Esophagus squamous epithelium (tissue), 4 donors: ENCODE data around the gene BANF1.

Experiments used
- POLR2A ChIP-seq, 4 donors: fragments of 450-650 bp; IDR thresholded peaks; one replicate each; pipeline ENCODE4 v1.6.1; 2017; ENCODE audit warnings: antibody characterized with exemption in 4 of 4, mild to moderate bottlenecking in 4 of 4, moderate library complexity in 3 of 4
- TF ChIP-seq, protein P1 (sequence below), 6 experiments: fragments of 450-650 bp in 4 of 6; fragments of 200-600 bp in 2 of 6; sonication (generic) in 2 of 6; IDR thresholded peaks; one replicate each; pipeline ENCODE4 v1.5.1; 2016 to 2019; ENCODE audit warnings: antibody characterized with exemption in 6 of 6, mild to moderate bottlenecking in 4 of 6, moderate library complexity in 4 of 6

DNA sequence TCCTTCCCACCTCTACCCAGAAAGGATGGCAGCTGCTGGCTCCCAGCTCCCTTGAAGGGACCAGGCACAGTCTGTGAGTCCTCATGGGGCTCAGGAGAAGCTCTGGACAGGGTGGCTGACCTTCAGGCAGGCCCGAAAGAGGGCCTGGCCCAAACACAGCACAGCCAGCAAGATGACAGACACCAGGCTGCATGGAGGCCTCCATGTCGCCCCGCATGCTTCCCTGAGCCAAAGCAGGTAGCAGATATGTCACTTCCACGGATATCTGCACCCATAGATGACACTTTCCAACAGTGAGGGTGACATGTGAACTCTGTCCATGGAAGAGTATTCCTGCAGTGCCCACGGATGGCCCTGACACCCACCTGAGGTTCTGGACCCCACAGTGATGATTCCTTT is 18.7 kb upstream of the BANF1 start:
- TF ChIP-seq POLR2A (IDR thresholded peaks at IDR 0.05) = no peak
- TF ChIP-seq, protein P1, sequence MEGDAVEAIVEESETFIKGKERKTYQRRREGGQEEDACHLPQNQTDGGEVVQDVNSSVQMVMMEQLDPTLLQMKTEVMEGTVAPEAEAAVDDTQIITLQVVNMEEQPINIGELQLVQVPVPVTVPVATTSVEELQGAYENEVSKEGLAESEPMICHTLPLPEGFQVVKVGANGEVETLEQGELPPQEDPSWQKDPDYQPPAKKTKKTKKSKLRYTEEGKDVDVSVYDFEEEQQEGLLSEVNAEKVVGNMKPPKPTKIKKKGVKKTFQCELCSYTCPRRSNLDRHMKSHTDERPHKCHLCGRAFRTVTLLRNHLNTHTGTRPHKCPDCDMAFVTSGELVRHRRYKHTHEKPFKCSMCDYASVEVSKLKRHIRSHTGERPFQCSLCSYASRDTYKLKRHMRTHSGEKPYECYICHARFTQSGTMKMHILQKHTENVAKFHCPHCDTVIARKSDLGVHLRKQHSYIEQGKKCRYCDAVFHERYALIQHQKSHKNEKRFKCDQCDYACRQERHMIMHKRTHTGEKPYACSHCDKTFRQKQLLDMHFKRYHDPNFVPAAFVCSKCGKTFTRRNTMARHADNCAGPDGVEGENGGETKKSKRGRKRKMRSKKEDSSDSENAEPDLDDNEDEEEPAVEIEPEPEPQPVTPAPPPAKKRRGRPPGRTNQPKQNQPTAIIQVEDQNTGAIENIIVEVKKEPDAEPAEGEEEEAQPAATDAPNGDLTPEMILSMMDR (IDR thresholded peaks at IDR 0.05) = no peak
